K562 (cell line): Measurements from ENCODE around the gene PPIE. TPM values are rescaled to one million over a fixed set of nuclear protein-coding genes. Genes with fewer than 3 reads are reported as not detected.

Experiments
- ATAC-seq: fragments of 200-7000 bp; cut with Tn5 transposase; 3 replicates; pipeline ENCODE4 v1.9.1; 2020; ENCODE audit warnings: moderate library complexity
- BruUV-seq: library from RNA; stranded (reverse); fragments of 400-500 nt; replicated peaks from 2 replicates; lab custom pipeline; 2021; lab: Mats Ljungman, UMichigan
- CTCF ChIA-PET: fragments of 300-600 bp; formaldehyde crosslinking; extraction: SDS; loops from one replicate; lab custom pipeline; 2021; ENCODE audit warnings: low intra/inter-chr PET ratio; lab: Yijun Ruan, JAX
- POLR2A ChIA-PET: fragments of 300-600, 350-650 bp; sonication (Branson Sonifier 250); formaldehyde crosslinking; extraction: SDS; loops from one replicate; lab custom pipeline; 2021; ENCODE audit warnings: antibody characterized with exemption, inconsistent platforms; lab: Yijun Ruan, JAX
- DNase-seq, 4 experiments: peaks; one replicate each; pipeline versions ENCODE4 v3.0.0 to v3.0.0-alpha.2; 2011 to 2018; ENCODE audit warnings: low spot score in 3 of 4, mixed read lengths in 3 of 4; ENCODE audit errors: extremely low read depth in 1 of 4
- FAIRE-seq: peaks from 2 replicates; lab custom pipeline; 2011; peaks lifted over from hg19 to GRCh38; lab: Jason Lieb, UNC
- H2AFZ ChIP-seq: 2 replicates; pipeline ENCODE4 v1.6.0; 2011; ENCODE audit warnings: low read depth, low read length, control low read depth, inconsistent platforms
- H3K27ac ChIP-seq: fragments of 200-600 bp; 3 replicates; pipeline ENCODE4 v1.8.0; 2011; ENCODE audit warnings: low read depth, mild to moderate bottlenecking, control low read depth, inconsistent platforms, low read length, moderate library complexity, mixed read lengths; ENCODE audit errors: extremely low read depth
- H3K27me3 ChIP-seq, 2 experiments: fragments of 300-600 bp in 1 of 2; 2 replicates in 1 of 2; 3 replicates in 1 of 2; pipeline versions ENCODE4 v1.6.0 to v1.8.0; 2011; ENCODE audit warnings: inconsistent platforms in 2 of 2, low read length in 2 of 2, mild to moderate bottlenecking in 1 of 2, mixed read lengths in 1 of 2, moderate library complexity in 1 of 2; ENCODE audit not compliant: control insufficient read depth in 2 of 2, insufficient read depth in 2 of 2
- H3K36me3 ChIP-seq: fragments of 300-600 bp; 3 replicates; pipeline ENCODE4 v1.8.0; 2011; ENCODE audit warnings: mild to moderate bottlenecking, low read length, inconsistent platforms; ENCODE audit not compliant: control insufficient read depth, insufficient read depth
- H3K4me1 ChIP-seq, 2 experiments: fragments of 200-600 bp in 1 of 2; replicated peaks in 1 of 2; 2 replicates in 1 of 2; 3 replicates in 1 of 2; pipeline versions ENCODE4 v1.5.1 to v1.8.0; 2011; ENCODE audit warnings: inconsistent platforms in 2 of 2, low read length in 2 of 2, mild to moderate bottlenecking in 1 of 2, mixed read lengths in 1 of 2, moderate library complexity in 1 of 2; ENCODE audit not compliant: control insufficient read depth in 2 of 2, insufficient read depth in 2 of 2
- H3K4me2 ChIP-seq: 2 replicates; pipeline ENCODE4 v1.6.1; 2011; ENCODE audit warnings: low read length, control low read depth, inconsistent platforms, mixed read lengths; ENCODE audit not compliant: insufficient read depth
- H3K4me3 ChIP-seq: fragments of 200-600 bp; sonication (generic), shearing (Covaris generic); 2 replicates; pipeline ENCODE4 v1.5.1; 2016; ENCODE audit warnings: control low read depth, inconsistent platforms
- H3K79me2 ChIP-seq: fragments of 200-600 bp; 3 replicates; pipeline ENCODE4 v1.8.0; 2011; ENCODE audit warnings: low read length, inconsistent platforms; ENCODE audit not compliant: control insufficient read depth, insufficient read depth
- H3K9ac ChIP-seq, 2 experiments: 2 replicates each; pipeline versions ENCODE4 v1.6.0 to v1.6.1; 2011; ENCODE audit warnings: low read depth in 2 of 2, low read length in 2 of 2, control low read depth in 1 of 2, inconsistent platforms in 1 of 2, mild to moderate bottlenecking in 1 of 2, mixed read lengths in 1 of 2; ENCODE audit not compliant: insufficient read depth in 1 of 2
- H3K9me1 ChIP-seq: one replicate; pipeline ENCODE4 v1.6.0; 2011; ENCODE audit warnings: inconsistent platforms, mild to moderate bottlenecking, low read length, moderate library complexity; ENCODE audit not compliant: control insufficient read depth, insufficient read depth
- H3K9me3 ChIP-seq: replicated peaks from 2 replicates; pipeline ENCODE4 v1.5.1; 2011; ENCODE audit warnings: low read depth, low read length, inconsistent platforms; ENCODE audit not compliant: control insufficient read depth, insufficient read depth
- H4K20me1 ChIP-seq: replicated peaks from 2 replicates; pipeline ENCODE4 v1.6.1; 2011; ENCODE audit warnings: low read length, inconsistent platforms, mixed read lengths; ENCODE audit not compliant: control insufficient read depth, insufficient read depth
- KLF6 ChIP-seq: fragments of 250-450 bp; sonication (Bioruptor Pico); IDR thresholded peaks from 2 replicates; pipeline ENCODE4 v1.4.0; 2020; ENCODE audit warnings: mild to moderate bottlenecking, moderate library complexity, borderline replicate concordance
- MTA1 ChIP-seq: fragments of 450-650 bp; IDR thresholded peaks from 2 replicates; pipeline ENCODE4 v1.6.1; 2017; ENCODE audit warnings: borderline replicate concordance
- TOE1 ChIP-seq, 2 experiments: fragments of 450-650 bp in 1 of 2; sonication (generic) in 1 of 2; formaldehyde crosslinking in 1 of 2; IDR thresholded peaks; 2 replicates each; pipeline versions ENCODE4 v1.7.1 to v1.8.0; 2016 to 2022; ENCODE audit warnings: borderline replicate concordance in 2 of 2, mild to moderate bottlenecking in 2 of 2, antibody characterized with exemption in 1 of 2, inconsistent platforms in 1 of 2, low read depth in 1 of 2, missing genetic modification reagents in 1 of 2, moderate library complexity in 1 of 2
- ZNF165 ChIP-seq: fragments of 250-450 bp; sonication (Bioruptor Pico); IDR thresholded peaks from 2 replicates; pipeline ENCODE4 v1.4.0; 2020; ENCODE audit warnings: borderline replicate concordance
- WGBS: fragments of 100-300 bp; shearing (Covaris generic); methylation state at CpG from one replicate; pipeline ENCODE4 v1.1.6; 2016; ENCODE audit warnings: low coverage, mixed read lengths; ENCODE audit not compliant: insufficient coverage; ENCODE audit errors: missing lambda C conversion rate; 5-methylcytosine and 5-hydroxymethylcytosine counted together
- in situ Hi-C: fragments of 300-500 bp; cut with MboI; formaldehyde crosslinking; loops from 4 replicates; pipeline ENCODE4 v1.15.0; 2018; ENCODE audit warnings: inconsistent platforms, mixed read lengths
- intact Hi-C: fragments of 100-400 bp; cut with micrococcal nuclease; formaldehyde crosslinking; loops from 2 replicates; pipeline ENCODE4 v1.14.2; 2022
- polyA plus RNA-seq, 8 experiments: library from polyadenylated mRNA; depleted of rRNA in 4 of 8; stranded (reverse) in 5 of 8; unstranded in 3 of 8; fragments of >200 nt; fragmentation: Nextera tagmentation in 2 of 8; fragmentation: Illumina TruSeq in 1 of 8; extraction: Ambion mirVana in 2 of 8; extraction: Trizol in 1 of 8; gene quantifications; 2 replicates each; pipeline versions ENCODE4 v1.2.1 to v1.2.3, GENCODE V29; 2011 to 2014; ENCODE audit warnings: inconsistent platforms in 1 of 8, missing spikeins in 1 of 8
- total RNA-seq, 7 experiments: library from RNA; depleted of rRNA in 6 of 7; stranded (reverse); fragments of >200 nt in 6 of 7; fragmentation: Illumina TruSeq in 2 of 7; extraction: Trizol in 2 of 7; gene quantifications; 2 replicates each; pipeline versions ENCODE4 v1.2.1 to v1.2.3, GENCODE V29; 2011 to 2021; ENCODE audit warnings: low replicate concordance in 1 of 7
- TF ChIP-seq, protein P1 (sequence below): sonication (generic); formaldehyde crosslinking; IDR thresholded peaks from 2 replicates; pipeline ENCODE4 v1.8.1; 2023; ENCODE audit warnings: mild to moderate bottlenecking, missing genetic modification reagents
- TF ChIP-seq, protein P2 (sequence below): fragments of 250-450 bp; sonication (Bioruptor Pico); IDR thresholded peaks from 2 replicates; pipeline ENCODE4 v1.4.0; 2020; ENCODE audit warnings: mild to moderate bottlenecking, moderate library complexity, borderline replicate concordance
- TF ChIP-seq, protein P3 (sequence below): fragments of 250-450 bp; sonication (Bioruptor Pico); IDR thresholded peaks from 2 replicates; pipeline ENCODE4 v1.9.0; 2021; ENCODE audit warnings: mild to moderate bottlenecking

The PPIE gene
- total and polyA plus RNA-seq, 9 of the 15 experiments (the other 6 are each of a cell fraction or from before 2014, with no cell fraction given): 75.4 to 444 (median 131) TPM

DNA sequence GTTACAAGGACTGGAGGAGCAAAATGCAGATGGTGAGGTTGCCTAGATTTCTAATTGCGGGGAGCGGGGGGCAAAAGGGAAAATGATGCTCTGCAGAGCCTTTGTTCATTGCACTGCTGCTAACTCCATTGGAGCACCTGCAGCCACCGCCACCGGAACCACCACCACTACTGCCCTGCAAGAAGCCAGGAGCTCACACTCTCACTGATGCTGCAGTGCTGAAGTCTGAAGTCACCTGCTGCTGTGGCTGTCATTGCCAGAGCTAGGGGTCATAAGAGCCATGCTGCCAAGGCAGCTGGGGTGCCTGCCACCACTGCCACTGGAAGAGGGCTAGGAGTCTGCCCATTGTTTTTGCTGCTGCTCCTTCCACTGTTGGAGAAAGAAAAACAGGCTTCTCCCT is 40.1 kb upstream of the PPIE start:
- TF ChIP-seq KLF6 (CRISPR knock-in tag) (no peak), MTA1 (no peak)
- 0% methylated on average over 4 of the region's 4 CpGs for WGBS
- peaks cover 17 to 26% of the 10 kb centered on the region in 2 experiments for H3K27me3 ChIP-seq
- no peaks in the 10 kb centered on the region for H3K36me3 ChIP-seq
- no peak overlapping the region for H3K4me2 ChIP-seq
- no peak overlapping the region for H3K4me3 ChIP-seq
- intact Hi-C loops: no loop called here
- no peak overlapping the region for H3K9ac ChIP-seq
- H4K20me1 ChIP-seq: no peaks in the 10 kb centered on the region
- H3K4me1 ChIP-seq: peaks cover 5 to 12% of the 10 kb centered on the region in 2 experiments; a peak in 3 of 5 replicates
- no peaks in the 10 kb centered on the region for H3K9me3 ChIP-seq
- H3K79me2 ChIP-seq: no peaks in the 10 kb centered on the region
- in situ Hi-C loops: no loop called here
- no peaks in the 10 kb centered on the region for H3K9me1 ChIP-seq
- BruUV-seq: no TSS peak
- ChIA-PET CTCF (no interaction called here), POLR2A (interaction anchor here (0.8 to 4.3 kb wide), 2 partner anchors 13 to 26 kb away, joined by 3 to 25 read pairs; no protein-coding TSS in a partner anchor)
- no peak for FAIRE-seq
- no peak overlapping the region for H2AFZ ChIP-seq
- no peak for ATAC-seq
- no peak for DNase-seq
- no peak overlapping the region for H3K27ac ChIP-seq

DNA sequence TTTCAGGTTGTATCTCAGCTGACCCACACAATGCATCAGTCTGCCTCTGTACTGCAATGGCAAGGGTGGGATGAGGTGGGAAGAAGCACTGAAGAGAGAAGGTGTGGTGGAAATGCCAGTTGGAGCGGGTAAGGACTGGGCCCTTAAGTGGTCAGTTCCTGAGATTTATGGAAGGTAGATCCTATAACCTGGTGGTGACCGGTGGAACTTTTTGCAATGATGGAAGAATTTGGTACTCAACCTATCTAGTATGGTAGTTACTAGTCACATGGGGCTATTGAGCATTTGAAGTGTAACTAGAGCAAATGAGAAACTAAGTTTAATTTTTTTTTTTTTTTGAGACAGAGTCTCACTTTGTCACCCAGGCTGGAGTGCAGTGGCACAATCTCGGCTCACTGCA is 39.3 kb upstream of the PPIE start:
- CTCF ChIA-PET: no interaction called here
- TF ChIP-seq, protein P1, sequence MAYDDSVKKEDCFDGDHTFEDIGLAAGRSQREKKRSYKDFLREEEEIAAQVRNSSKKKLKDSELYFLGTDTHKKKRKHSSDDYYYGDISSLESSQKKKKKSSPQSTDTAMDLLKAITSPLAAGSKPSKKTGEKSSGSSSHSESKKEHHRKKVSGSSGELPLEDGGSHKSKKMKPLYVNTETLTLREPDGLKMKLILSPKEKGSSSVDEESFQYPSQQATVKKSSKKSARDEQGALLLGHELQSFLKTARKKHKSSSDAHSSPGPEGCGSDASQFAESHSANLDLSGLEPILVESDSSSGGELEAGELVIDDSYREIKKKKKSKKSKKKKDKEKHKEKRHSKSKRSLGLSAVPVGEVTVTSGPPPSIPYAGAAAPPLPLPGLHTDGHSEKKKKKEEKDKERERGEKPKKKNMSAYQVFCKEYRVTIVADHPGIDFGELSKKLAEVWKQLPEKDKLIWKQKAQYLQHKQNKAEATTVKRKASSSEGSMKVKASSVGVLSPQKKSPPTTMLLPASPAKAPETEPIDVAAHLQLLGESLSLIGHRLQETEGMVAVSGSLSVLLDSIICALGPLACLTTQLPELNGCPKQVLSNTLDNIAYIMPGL (CRISPR knock-in tag): no peak
- TF ChIP-seq ZNF165 (CRISPR knock-in tag) (no peak), TOE1 (IDR thresholded peaks at IDR 0.05; ENCODE audit: borderline replicate concordance) (no peak), TOE1 (CRISPR knock-in tag; IDR thresholded peaks at IDR 0.05; ENCODE audit: borderline replicate concordance, low read depth) (no peak)
- TF ChIP-seq, protein P2, sequence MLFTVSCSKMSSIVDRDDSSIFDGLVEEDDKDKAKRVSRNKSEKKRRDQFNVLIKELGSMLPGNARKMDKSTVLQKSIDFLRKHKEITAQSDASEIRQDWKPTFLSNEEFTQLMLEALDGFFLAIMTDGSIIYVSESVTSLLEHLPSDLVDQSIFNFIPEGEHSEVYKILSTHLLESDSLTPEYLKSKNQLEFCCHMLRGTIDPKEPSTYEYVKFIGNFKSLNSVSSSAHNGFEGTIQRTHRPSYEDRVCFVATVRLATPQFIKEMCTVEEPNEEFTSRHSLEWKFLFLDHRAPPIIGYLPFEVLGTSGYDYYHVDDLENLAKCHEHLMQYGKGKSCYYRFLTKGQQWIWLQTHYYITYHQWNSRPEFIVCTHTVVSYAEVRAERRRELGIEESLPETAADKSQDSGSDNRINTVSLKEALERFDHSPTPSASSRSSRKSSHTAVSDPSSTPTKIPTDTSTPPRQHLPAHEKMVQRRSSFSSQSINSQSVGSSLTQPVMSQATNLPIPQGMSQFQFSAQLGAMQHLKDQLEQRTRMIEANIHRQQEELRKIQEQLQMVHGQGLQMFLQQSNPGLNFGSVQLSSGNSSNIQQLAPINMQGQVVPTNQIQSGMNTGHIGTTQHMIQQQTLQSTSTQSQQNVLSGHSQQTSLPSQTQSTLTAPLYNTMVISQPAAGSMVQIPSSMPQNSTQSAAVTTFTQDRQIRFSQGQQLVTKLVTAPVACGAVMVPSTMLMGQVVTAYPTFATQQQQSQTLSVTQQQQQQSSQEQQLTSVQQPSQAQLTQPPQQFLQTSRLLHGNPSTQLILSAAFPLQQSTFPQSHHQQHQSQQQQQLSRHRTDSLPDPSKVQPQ: no peak
- TF ChIP-seq, protein P3, sequence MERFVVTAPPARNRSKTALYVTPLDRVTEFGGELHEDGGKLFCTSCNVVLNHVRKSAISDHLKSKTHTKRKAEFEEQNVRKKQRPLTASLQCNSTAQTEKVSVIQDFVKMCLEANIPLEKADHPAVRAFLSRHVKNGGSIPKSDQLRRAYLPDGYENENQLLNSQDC (CRISPR knock-in tag): no peak

More for the DNA sequence above, 39.3 kb upstream of the PPIE start:
- Histone ChIP-seq H3K9me3 (no peaks in the 10 kb centered on the region), H3K4me1 (peaks cover 5 to 12% of the 10 kb centered on the region in 2 experiments; a peak in 3 of 5 replicates), H3K4me3 (no peak overlapping the region), H3K79me2 (no peaks in the 10 kb centered on the region), H3K9me1 (no peaks in the 10 kb centered on the region), H3K27ac (no peak overlapping the region), H3K27me3 (peaks cover 17 to 18% of the 10 kb centered on the region in 2 experiments), H3K36me3 (no peaks in the 10 kb centered on the region), H4K20me1 (no peaks in the 10 kb centered on the region), H2AFZ (no peak overlapping the region), H3K9ac (no peak overlapping the region), H3K4me2 (no peak overlapping the region)
- FAIRE-seq (no peak), DNase-seq (peak in 2 of 4 experiments; percentile 44), ATAC-seq (no peak)
- in situ Hi-C loops: no loop called here
- POLR2A ChIA-PET: interaction anchor here (4.3 kb wide), 1 partner anchor 12 kb away, joined by 25 read pairs; no protein-coding TSS in a partner anchor
- no TSS peak for BruUV-seq
- intact Hi-C loops: no loop called here
- WGBS: 13% methylated on average over 2 of the region's 3 CpGs
